ENCODE measurements around the gene TRABD2A.
"Not testable (repeated sequence)": the region's sequence is repeated elsewhere in the genome, so short reads cannot be mapped to it uniquely, and the experiment has no call there.

Gene TRABD2A

GRCh38 chr2:84882775-84883550 is 2.1 kb upstream of the TRABD2A start:
- FAIRE-seq (no peak), DNase-seq (ENCODE audit: extremely low spot score, insufficient read length, low read depth) (no peak)

GRCh38 chr2:84882414-84882738 is 1.5 kb upstream of the TRABD2A start:
- FAIRE-seq, result no peak
- DNase-seq (ENCODE audit: extremely low spot score, insufficient read length, low read depth), result no peak

- DNase-seq (ENCODE audit: extremely low spot score, insufficient read length, low read depth), result no peak
These were observed 913 bp upstream of the TRABD2A start for GRCh38 chr2:84881581-84882413.

GRCh38 chr2:84880395-84880644 is 564 bp downstream of the TRABD2A start:
- FAIRE-seq (no peak), DNase-seq (ENCODE audit: extremely low spot score, insufficient read length, low read depth) (no peak)

More at GRCh38 chr2:84881581-84882413, 913 bp upstream of the TRABD2A start:
- FAIRE-seq, result peak; percentile 83

GRCh38 chr2:84879584-84880394 is 1.1 kb downstream of the TRABD2A start:
- DNase-seq (ENCODE audit: extremely low spot score, insufficient read length, low read depth) (no peak), FAIRE-seq (peak; percentile 51)

GRCh38 chr2:84878896-84879583 is 1.8 kb downstream of the TRABD2A start:
- DNase-seq (ENCODE audit: extremely low spot score, insufficient read length, low read depth) (no peak), FAIRE-seq (no peak)

- FAIRE-seq (no peak), DNase-seq (ENCODE audit: extremely low spot score, insufficient read length, low read depth) (no peak)
These were observed 2.4 kb downstream of the TRABD2A start for GRCh38 chr2:84878459-84878858.

GRCh38 chr2:84876369-84876768 is 4.5 kb downstream of the TRABD2A start:
- DNase-seq (ENCODE audit: extremely low spot score, insufficient read length, low read depth), result no peak
- no peak for FAIRE-seq

- DNase-seq (ENCODE audit: extremely low spot score, insufficient read length, low read depth); FAIRE-seq: not testable (repeated sequence)
These were observed 5.3 kb downstream of the TRABD2A start for GRCh38 chr2:84875619-84876018.

- no peak for FAIRE-seq
- DNase-seq (ENCODE audit: extremely low spot score, insufficient read length, low read depth), result no peak
These were observed 5.7 kb downstream of the TRABD2A start for GRCh38 chr2:84875213-84875560.

- no peak for FAIRE-seq
These were observed 6.3 kb downstream of the TRABD2A start for GRCh38 chr2:84874381-84875212.

GRCh38 chr2:84873350-84873749 is 7.5 kb downstream of the TRABD2A start:
- no peak for DNase-seq (ENCODE audit: extremely low spot score, insufficient read length, low read depth)
- FAIRE-seq, result no peak

More at GRCh38 chr2:84874381-84875212, 6.3 kb downstream of the TRABD2A start:
- no peak for DNase-seq (ENCODE audit: extremely low spot score, insufficient read length, low read depth)

- FAIRE-seq; DNase-seq (ENCODE audit: extremely low spot score, insufficient read length, low read depth): not testable (repeated sequence)
These were observed 8.2 kb downstream of the TRABD2A start for GRCh38 chr2:84872691-84873090.

GRCh38 chr2:84870306-84870705 is 10.6 kb downstream of the TRABD2A start:
- FAIRE-seq (peak; percentile 24), DNase-seq (ENCODE audit: extremely low spot score, insufficient read length, low read depth) (no peak)

- FAIRE-seq; DNase-seq (ENCODE audit: extremely low spot score, insufficient read length, low read depth): not testable (repeated sequence)
These were observed 12.6 kb downstream of the TRABD2A start for GRCh38 chr2:84868327-84868726.

GRCh38 chr2:84866122-84866521 is 14.8 kb downstream of the TRABD2A start:
- DNase-seq (ENCODE audit: extremely low spot score, insufficient read length, low read depth) (no peak), FAIRE-seq (no peak)

GRCh38 chr2:84865181-84865783 is 15.6 kb downstream of the TRABD2A start:
- FAIRE-seq (peak; percentile 85), DNase-seq (ENCODE audit: extremely low spot score, insufficient read length, low read depth) (no peak)

GRCh38 chr2:84862006-84862405 is 18.9 kb downstream of the TRABD2A start:
- DNase-seq (ENCODE audit: extremely low spot score, insufficient read length, low read depth), result no peak
- FAIRE-seq, result no peak

- FAIRE-seq, result no peak
- DNase-seq (ENCODE audit: extremely low spot score, insufficient read length, low read depth), result no peak
These were observed 19.3 kb downstream of the TRABD2A start for GRCh38 chr2:84861539-84861938.

All from GM18507 (cell line).